Measurements from ENCODE around the gene INSM2. TPM values are rescaled to one million over a fixed set of nuclear protein-coding genes. Genes with fewer than 3 reads are reported as not detected.

The INSM2 gene
- total and polyA plus RNA-seq, 10 of the 15 experiments (the other 5 are each of a cell fraction or from before 2014, with no cell fraction given): 0.06 TPM; not detected in 9

- TF ChIP-seq E4F1 (IDR thresholded peaks at IDR 0.05; ENCODE audit: borderline replicate concordance, partially characterized antibody): no peak
Observed at GRCh38 chr14:35558680-35559079, 24.7 kb downstream of the INSM2 start (continued).

- Histone ChIP-seq H3K27me3 (replicated peaks in 1 of 2; ENCODE audit: control insufficient read depth in 2 of 2, insufficient read depth in 2 of 2, low read length in 1 of 2) (no peaks in the 10 kb centered on the region), H3K27ac (ENCODE audit: control insufficient read depth, insufficient read depth) (no peak overlapping the region), H3K9me3 (replicated peaks; ENCODE audit: control insufficient read depth, insufficient read depth, low read length) (no peaks in the 10 kb centered on the region), H4K20me1 (ENCODE audit: control insufficient read depth, insufficient read depth) (no peaks in the 10 kb centered on the region), H3K4me2 (ENCODE audit: control insufficient read depth, insufficient read depth) (no peak overlapping the region), H3K9ac (ENCODE audit: control insufficient read depth, insufficient read depth, low read length) (no peak overlapping the region), H3K4me1 (ENCODE audit: control insufficient read depth, insufficient read depth, low read length) (no peaks in the 10 kb centered on the region), H3K79me2 (ENCODE audit: control insufficient read depth, insufficient read depth, low read length) (no peaks in the 10 kb centered on the region), H2AFZ (ENCODE audit: control insufficient read depth, low read depth, low read length) (no peak overlapping the region), H3K36me3 (ENCODE audit: control insufficient read depth in 2 of 2, insufficient read depth in 2 of 2, low read length in 1 of 2) (no peaks in the 10 kb centered on the region), H3K4me3 (no peak overlapping the region)
- SMC1A ChIA-PET (ENCODE audit: uncharacterized antibody, unreplicated experiment): no interaction called here
- POLR2A ChIA-PET: interaction anchor here (0.5 kb wide), 1 partner anchor 76 kb away, joined by 3 read pairs; no protein-coding TSS in a partner anchor
- no peak for TF ChIP-seq NR2F1 (conservative IDR thresholded peaks at IDR 0.05)
- TF ChIP-seq ZNF687 (IDR thresholded peaks at IDR 0.05): no peak
- TF ChIP-seq ZNF592 (IDR thresholded peaks at IDR 0.05): no peak
- TF ChIP-seq RELA (IDR thresholded peaks at IDR 0.05; ENCODE audit: borderline replicate concordance, partially characterized antibody): no peak
- TF ChIP-seq SMARCA5 (IDR thresholded peaks at IDR 0.05): no peak
- TF ChIP-seq SREBF2 (IDR thresholded peaks at IDR 0.05; ENCODE audit: low read length): no peak
- TF ChIP-seq SUPT20H (IDR thresholded peaks at IDR 0.05; ENCODE audit: borderline replicate concordance, control insufficient read depth, low read depth, low read length): no peak
- in situ Hi-C loops (cut with MboI): no loop called here
- no TSS peak for BruUV-seq (replicated peaks)
- ATAC-seq (no peak), FAIRE-seq (no peak), DNase-seq (ENCODE audit: low read depth, low spot score) (no peak)
- intact Hi-C loops (cut with micrococcal nuclease; ENCODE audit: unreplicated experiment): no loop called here
- RAD21 ChIA-PET (ENCODE audit: unreplicated experiment): no interaction called here
- WGBS (ENCODE audit: insufficient coverage, insufficient replicate concordance, low lambda C conversion rate, missing lambda C conversion rate): 96% methylated on average over 4 of the region's 4 CpGs
- CTCF ChIA-PET: interaction anchor here (0.6 kb wide), 1 partner anchor 236 kb away, joined by 3 read pairs; no protein-coding TSS in a partner anchor
Observed at GRCh38 chr14:35565871-35566464, 32.0 kb downstream of the INSM2 start.

Data from GM12878 (cell line).